ENCODE data around the gene IL2RG. TPM values are rescaled to one million over a fixed set of nuclear protein-coding genes. Genes with fewer than 3 reads are reported as not detected.
A peak's percentile ranks its signal among the peaks of the same experiment; 100 is the strongest.

IL2RG gene
- total and polyA plus RNA-seq, 7 donors = 1.7 to 90.1 (median 11.2) TPM; not detected in 1

- WGBS, 2 donors = 40 to 63% methylated on average over 3 of the region's 3 CpGs
- intact Hi-C loops (cut with DNase I) = no loop called here
Observed at GRCh38 chrX:71081330-71082123, 29.9 kb downstream of the IL2RG start.

GRCh38 chrX:71070531-71070930 lies 40.8 kb downstream of the IL2RG start:
- Histone ChIP-seq H3K9me3 (no peaks in the 10 kb centered on the region), H3K27ac (no peak overlapping the region), H3K4me3 (no peak overlapping the region), H3K4me1 (peaks cover 0 to 6% (median 0%) of the 10 kb centered on the region in 4 donors), H3K36me3 (no peaks in the 10 kb centered on the region), H3K27me3 (no peaks in the 10 kb centered on the region)
- TF ChIP-seq POLR2AphosphoS5 (IDR thresholded peaks at IDR 0.05) = no peak
- no peak for TF ChIP-seq CTCF (IDR thresholded peaks at IDR 0.05)
- no peak for TF ChIP-seq EP300 (IDR thresholded peaks at IDR 0.05)
- no peak for TF ChIP-seq POLR2A (IDR thresholded peaks at IDR 0.05)
- intact Hi-C loops (cut with DNase I) = no loop called here
- no peak for DNase-seq
- WGBS, 2 donors = 70 to 83% methylated on average over 5 of the region's 5 CpGs

More at GRCh38 chrX:71081330-71082123, 29.9 kb downstream of the IL2RG start:
- no peaks in the 10 kb centered on the region for H3K9me3 ChIP-seq
- DNase-seq = no peak
- no peaks in the 10 kb centered on the region for H3K4me1 ChIP-seq
- no peaks in the 10 kb centered on the region for H3K27me3 ChIP-seq
- no peak overlapping the region for H3K27ac ChIP-seq
- H3K4me3 ChIP-seq = no peak overlapping the region
- no peaks in the 10 kb centered on the region for H3K36me3 ChIP-seq
- no peak for TF ChIP-seq EP300 (IDR thresholded peaks at IDR 0.05)
- no peak for TF ChIP-seq POLR2A (IDR thresholded peaks at IDR 0.05)
- no peak for TF ChIP-seq POLR2AphosphoS5 (IDR thresholded peaks at IDR 0.05)
- TF ChIP-seq CTCF (IDR thresholded peaks at IDR 0.05) = no peak

GRCh38 chrX:71068044-71068918 lies 43.1 kb downstream of the IL2RG start, which contains the start of gene SNX12:
Gene SNX12 (minus strand): TSS chrX:71068334. CDS start chrX:71068306, 28 bp downstream.
- Histone ChIP-seq H3K4me1 (peaks cover 0 to 6% (median 0%) of the 10 kb centered on the region in 4 donors), H3K27ac (peak within 1 kb of the TSS; percentile 83 to 85 (median 84)), H3K9me3 (no peaks in the 10 kb centered on the region), H3K4me3 (peak within 1 kb of the TSS; percentile 55 to 59 (median 59)), H3K36me3 (no peaks in the 10 kb centered on the region), H3K27me3 (no peaks in the 10 kb centered on the region)
- WGBS, 2 donors = 1% methylated on average over 73 of the region's 73 CpGs
- TF ChIP-seq POLR2AphosphoS5 (IDR thresholded peaks at IDR 0.05) (peak; percentile 69 to 74 (median 72)), POLR2A (IDR thresholded peaks at IDR 0.05) (peak; percentile 9 to 48), EP300 (IDR thresholded peaks at IDR 0.05) (no peak), CTCF (IDR thresholded peaks at IDR 0.05) (peak in 3 of 4 experiments; percentile 13 to 46 (median 18))
- intact Hi-C loops (cut with DNase I) = loop anchor here (5.0 to 10.0 kb wide), 2 partner anchors 114 to 613 kb away; no protein-coding TSS in a partner anchor
- DNase-seq = peak; percentile 96

GRCh38 chrX:71067712-71068043 lies 43.7 kb downstream of the IL2RG start:
- intact Hi-C loops (cut with DNase I) = loop anchor here (5.0 to 10.0 kb wide), 2 partner anchors 115 to 613 kb away; no protein-coding TSS in a partner anchor
- Histone ChIP-seq H3K27ac (peak overlapping the region; percentile 83 to 85 (median 84)), H3K36me3 (no peaks in the 10 kb centered on the region), H3K27me3 (no peaks in the 10 kb centered on the region), H3K4me3 (peak overlapping the region; percentile 55 to 59 (median 59)), H3K9me3 (no peaks in the 10 kb centered on the region), H3K4me1 (peaks cover 0 to 6% (median 0%) of the 10 kb centered on the region in 4 donors)
- no peak for DNase-seq
- WGBS, 2 donors = 0% methylated on average over 10 of the region's 10 CpGs
- TF ChIP-seq CTCF (IDR thresholded peaks at IDR 0.05) (no peak), POLR2A (IDR thresholded peaks at IDR 0.05) (no peak), EP300 (IDR thresholded peaks at IDR 0.05) (no peak), POLR2AphosphoS5 (IDR thresholded peaks at IDR 0.05) (no peak)

Measured in sigmoid colon (tissue), 7 donors.